DOHH2 (cell line): ENCODE data around the gene OCSTAMP.

Experiments used
- H3F3A ChIP-seq: fragments of 200-600 bp; sonication (generic), shearing (Covaris generic); 2 replicates; pipeline ENCODE4 v1.6.0; 2016; ENCODE audit warnings: antibody characterized with exemption, mild to moderate bottlenecking; ENCODE audit not compliant: control insufficient read depth, insufficient read depth
- H3K27ac ChIP-seq: fragments of 200-600 bp; sonication (generic); 2 replicates; pipeline ENCODE4 v1.5.1; 2014; ENCODE audit warnings: low read depth, mild to moderate bottlenecking, low read length, moderate library complexity
- H3K27me3 ChIP-seq: fragments of 200-600 bp; sonication (generic); 2 replicates; pipeline ENCODE4 v1.6.1; 2014; ENCODE audit warnings: mild to moderate bottlenecking, low read length, mixed read lengths; ENCODE audit not compliant: control insufficient read depth
- H3K36me3 ChIP-seq: fragments of 200-600 bp; sonication (generic); 2 replicates; pipeline ENCODE4 v1.6.1; 2014; ENCODE audit warnings: mild to moderate bottlenecking, low read length, moderate library complexity, mixed read lengths; ENCODE audit not compliant: control insufficient read depth
- H3K4me1 ChIP-seq: fragments of 200-600 bp; sonication (generic); 2 replicates; pipeline ENCODE4 v1.6.1; 2014; ENCODE audit warnings: mild to moderate bottlenecking, low read length, mixed read lengths; ENCODE audit not compliant: control insufficient read depth
- H3K4me2 ChIP-seq: fragments of 200-600 bp; sonication (generic); 2 replicates; pipeline ENCODE4 v1.6.0; 2014; ENCODE audit warnings: mild to moderate bottlenecking, low read length, moderate library complexity
- H3K4me3 ChIP-seq: fragments of 200-600 bp; sonication (generic); 2 replicates; pipeline ENCODE4 v1.5.1; 2014; ENCODE audit warnings: mild to moderate bottlenecking, low read length, mixed read lengths
- H3K79me2 ChIP-seq: fragments of 200-600 bp; sonication (generic); 2 replicates; pipeline ENCODE4 v1.6.1; 2014; ENCODE audit warnings: mild to moderate bottlenecking, low read length, mixed read lengths; ENCODE audit not compliant: control insufficient read depth
- H3K9me2 ChIP-seq: fragments of 200-600 bp; sonication (generic); replicated peaks from 2 replicates; pipeline ENCODE4 v1.6.1; 2014; ENCODE audit warnings: mild to moderate bottlenecking, low read length, mixed read lengths; ENCODE audit not compliant: control insufficient read depth
- H3K9me3 ChIP-seq: fragments of 200-600 bp; sonication (generic); 2 replicates; pipeline ENCODE4 v1.6.1; 2014; ENCODE audit warnings: antibody characterized with exemption, low read length, mixed read lengths; ENCODE audit not compliant: control insufficient read depth, insufficient read depth
- H4K20me1 ChIP-seq: fragments of 200-600 bp; sonication (generic); 2 replicates; pipeline ENCODE4 v1.6.0; 2014; ENCODE audit warnings: low read depth, mild to moderate bottlenecking, antibody characterized with exemption, low read length, moderate library complexity; ENCODE audit not compliant: control insufficient read depth, insufficient read depth
- CTCF ChIP-seq: fragments of 200-600 bp; sonication (generic); IDR thresholded peaks from one replicate; pipeline ENCODE4 v1.5.1; 2014; ENCODE audit warnings: antibody characterized with exemption, mild to moderate bottlenecking, low read depth, low read length; ENCODE audit not compliant: poor library complexity, severe bottlenecking
- EZH2phosphoT487 ChIP-seq: fragments of 200-600 bp; sonication (generic); IDR thresholded peaks from 2 replicates; pipeline ENCODE4 v1.6.1; 2017; ENCODE audit warnings: borderline replicate concordance, mild to moderate bottlenecking, antibody characterized with exemption, low read length, moderate library complexity, mixed read lengths

Gene OCSTAMP

GRCh38 chr20:46550461-46550860 is at the start of gene OCSTAMP:
Gene OCSTAMP, minus strand, starts transcription at chr20:46550654. Its CDS starts 94 bp downstream, at chr20:46550560.
- TF ChIP-seq CTCF (no peak), EZH2phosphoT487 (no peak)
- H3K4me3 ChIP-seq: no peak within 1 kb of the TSS
- no peaks in the 10 kb centered on the region for H3K36me3 ChIP-seq
- H3F3A ChIP-seq: no peaks in the 10 kb centered on the region
- H4K20me1 ChIP-seq: no peaks in the 10 kb centered on the region
- H3K4me2 ChIP-seq: no peak within 1 kb of the TSS
- peaks cover 8% of the 10 kb centered on the region for H3K4me1 ChIP-seq
- no peaks in the 10 kb centered on the region for H3K79me2 ChIP-seq
- H3K9me2 ChIP-seq: no peaks in the 10 kb centered on the region
- H3K27ac ChIP-seq: no peak within 1 kb of the TSS
- no peaks in the 10 kb centered on the region for H3K9me3 ChIP-seq
- peaks cover 3% of the 10 kb centered on the region; the same call in 1 of the 2 replicates for H3K27me3 ChIP-seq

GRCh38 chr20:46599227-46599987 is 49.0 kb upstream of the OCSTAMP start:
- no peak for TF ChIP-seq EZH2phosphoT487
- TF ChIP-seq CTCF: no peak
- no peak overlapping the region for H3K4me3 ChIP-seq
- H3K36me3 ChIP-seq: no peaks in the 10 kb centered on the region
- no peaks in the 10 kb centered on the region for H3K9me2 ChIP-seq
- H3K79me2 ChIP-seq: no peaks in the 10 kb centered on the region
- no peaks in the 10 kb centered on the region for H3K9me3 ChIP-seq
- H3K27me3 ChIP-seq: no peaks in the 10 kb centered on the region
- H3K4me1 ChIP-seq: no peaks in the 10 kb centered on the region
- H4K20me1 ChIP-seq: no peaks in the 10 kb centered on the region
- H3K4me2 ChIP-seq: no peak overlapping the region
- H3F3A ChIP-seq: no peaks in the 10 kb centered on the region
- no peak overlapping the region for H3K27ac ChIP-seq

- no peak overlapping the region for H3K4me2 ChIP-seq
- no peaks in the 10 kb centered on the region for H3K9me3 ChIP-seq
- H3F3A ChIP-seq: no peaks in the 10 kb centered on the region
- H3K27ac ChIP-seq: no peak overlapping the region
- no peaks in the 10 kb centered on the region for H3K79me2 ChIP-seq
- H3K27me3 ChIP-seq: peaks cover 6% of the 10 kb centered on the region; the same call in 1 of the 2 replicates
- H3K9me2 ChIP-seq: no peaks in the 10 kb centered on the region
- TF ChIP-seq EZH2phosphoT487 (no peak), CTCF (no peak)
- no peaks in the 10 kb centered on the region for H3K36me3 ChIP-seq
- no peaks in the 10 kb centered on the region for H4K20me1 ChIP-seq
- no peak overlapping the region for H3K4me3 ChIP-seq
- no peaks in the 10 kb centered on the region for H3K4me1 ChIP-seq
Observed at GRCh38 chr20:46595933-46596332, 45.5 kb upstream of the OCSTAMP start.
